ENCODE results near the gene ASPSCR1. TPM values are rescaled to one million over a fixed set of nuclear protein-coding genes. Genes with fewer than 3 reads are reported as not detected.

ASPSCR1 gene
- total and polyA plus RNA-seq, 2 of the 13 experiments (the other 11 are each of a cell fraction or from before 2014, with no cell fraction given): 274 to 314 TPM

DNA sequence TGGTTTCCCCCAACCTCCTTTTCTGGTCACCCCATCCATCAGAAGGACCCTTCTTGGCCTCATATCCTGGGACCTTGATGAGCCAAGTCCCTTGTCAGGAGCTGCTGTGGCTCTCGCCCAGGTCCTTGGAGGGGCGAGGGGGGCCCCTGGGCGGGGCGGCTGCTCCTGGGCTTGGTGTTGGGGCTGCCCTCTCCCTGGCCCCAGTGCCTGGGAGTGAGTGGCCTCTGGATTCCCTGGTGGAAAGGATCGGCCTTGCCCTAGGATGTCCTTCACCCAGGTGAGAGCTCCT lies 10.2 kb upstream of the ASPSCR1 start (continued):
- TF ChIP-seq, protein P1, sequence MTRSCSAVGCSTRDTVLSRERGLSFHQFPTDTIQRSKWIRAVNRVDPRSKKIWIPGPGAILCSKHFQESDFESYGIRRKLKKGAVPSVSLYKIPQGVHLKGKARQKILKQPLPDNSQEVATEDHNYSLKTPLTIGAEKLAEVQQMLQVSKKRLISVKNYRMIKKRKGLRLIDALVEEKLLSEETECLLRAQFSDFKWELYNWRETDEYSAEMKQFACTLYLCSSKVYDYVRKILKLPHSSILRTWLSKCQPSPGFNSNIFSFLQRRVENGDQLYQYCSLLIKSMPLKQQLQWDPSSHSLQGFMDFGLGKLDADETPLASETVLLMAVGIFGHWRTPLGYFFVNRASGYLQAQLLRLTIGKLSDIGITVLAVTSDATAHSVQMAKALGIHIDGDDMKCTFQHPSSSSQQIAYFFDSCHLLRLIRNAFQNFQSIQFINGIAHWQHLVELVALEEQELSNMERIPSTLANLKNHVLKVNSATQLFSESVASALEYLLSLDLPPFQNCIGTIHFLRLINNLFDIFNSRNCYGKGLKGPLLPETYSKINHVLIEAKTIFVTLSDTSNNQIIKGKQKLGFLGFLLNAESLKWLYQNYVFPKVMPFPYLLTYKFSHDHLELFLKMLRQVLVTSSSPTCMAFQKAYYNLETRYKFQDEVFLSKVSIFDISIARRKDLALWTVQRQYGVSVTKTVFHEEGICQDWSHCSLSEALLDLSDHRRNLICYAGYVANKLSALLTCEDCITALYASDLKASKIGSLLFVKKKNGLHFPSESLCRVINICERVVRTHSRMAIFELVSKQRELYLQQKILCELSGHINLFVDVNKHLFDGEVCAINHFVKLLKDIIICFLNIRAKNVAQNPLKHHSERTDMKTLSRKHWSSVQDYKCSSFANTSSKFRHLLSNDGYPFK (CRISPR knock-in tag; IDR thresholded peaks at IDR 0.05; ENCODE audit: borderline replicate concordance): peak; percentile 74; the same call in 1 of the 2 replicates
- TF ChIP-seq ZNF724P (CRISPR knock-in tag; IDR thresholded peaks at IDR 0.05; ENCODE audit: borderline replicate concordance) (peak; percentile 20; the same call in 1 of the 2 replicates), ZSCAN21 (CRISPR knock-in tag; IDR thresholded peaks at IDR 0.05; ENCODE audit: borderline replicate concordance) (no peak), TOPORS (CRISPR knock-in tag; IDR thresholded peaks at IDR 0.05) (no peak), SUZ12 (IDR thresholded peaks at IDR 0.05; ENCODE audit: low read depth, low read length) (no peak), JUND (CRISPR knock-in tag; IDR thresholded peaks at IDR 0.05) (no peak), TBL1XR1 (IDR thresholded peaks at IDR 0.05; ENCODE audit: borderline replicate concordance, low read length, partially characterized antibody) (peak; percentile 8), ZNF792 (CRISPR knock-in tag; IDR thresholded peaks at IDR 0.05) (no peak), HOXA3 (CRISPR knock-in tag; IDR thresholded peaks at IDR 0.05) (no peak), ZNF562 (CRISPR knock-in tag; IDR thresholded peaks at IDR 0.05; ENCODE audit: borderline replicate concordance) (no peak)
- TF ChIP-seq, protein P2, sequence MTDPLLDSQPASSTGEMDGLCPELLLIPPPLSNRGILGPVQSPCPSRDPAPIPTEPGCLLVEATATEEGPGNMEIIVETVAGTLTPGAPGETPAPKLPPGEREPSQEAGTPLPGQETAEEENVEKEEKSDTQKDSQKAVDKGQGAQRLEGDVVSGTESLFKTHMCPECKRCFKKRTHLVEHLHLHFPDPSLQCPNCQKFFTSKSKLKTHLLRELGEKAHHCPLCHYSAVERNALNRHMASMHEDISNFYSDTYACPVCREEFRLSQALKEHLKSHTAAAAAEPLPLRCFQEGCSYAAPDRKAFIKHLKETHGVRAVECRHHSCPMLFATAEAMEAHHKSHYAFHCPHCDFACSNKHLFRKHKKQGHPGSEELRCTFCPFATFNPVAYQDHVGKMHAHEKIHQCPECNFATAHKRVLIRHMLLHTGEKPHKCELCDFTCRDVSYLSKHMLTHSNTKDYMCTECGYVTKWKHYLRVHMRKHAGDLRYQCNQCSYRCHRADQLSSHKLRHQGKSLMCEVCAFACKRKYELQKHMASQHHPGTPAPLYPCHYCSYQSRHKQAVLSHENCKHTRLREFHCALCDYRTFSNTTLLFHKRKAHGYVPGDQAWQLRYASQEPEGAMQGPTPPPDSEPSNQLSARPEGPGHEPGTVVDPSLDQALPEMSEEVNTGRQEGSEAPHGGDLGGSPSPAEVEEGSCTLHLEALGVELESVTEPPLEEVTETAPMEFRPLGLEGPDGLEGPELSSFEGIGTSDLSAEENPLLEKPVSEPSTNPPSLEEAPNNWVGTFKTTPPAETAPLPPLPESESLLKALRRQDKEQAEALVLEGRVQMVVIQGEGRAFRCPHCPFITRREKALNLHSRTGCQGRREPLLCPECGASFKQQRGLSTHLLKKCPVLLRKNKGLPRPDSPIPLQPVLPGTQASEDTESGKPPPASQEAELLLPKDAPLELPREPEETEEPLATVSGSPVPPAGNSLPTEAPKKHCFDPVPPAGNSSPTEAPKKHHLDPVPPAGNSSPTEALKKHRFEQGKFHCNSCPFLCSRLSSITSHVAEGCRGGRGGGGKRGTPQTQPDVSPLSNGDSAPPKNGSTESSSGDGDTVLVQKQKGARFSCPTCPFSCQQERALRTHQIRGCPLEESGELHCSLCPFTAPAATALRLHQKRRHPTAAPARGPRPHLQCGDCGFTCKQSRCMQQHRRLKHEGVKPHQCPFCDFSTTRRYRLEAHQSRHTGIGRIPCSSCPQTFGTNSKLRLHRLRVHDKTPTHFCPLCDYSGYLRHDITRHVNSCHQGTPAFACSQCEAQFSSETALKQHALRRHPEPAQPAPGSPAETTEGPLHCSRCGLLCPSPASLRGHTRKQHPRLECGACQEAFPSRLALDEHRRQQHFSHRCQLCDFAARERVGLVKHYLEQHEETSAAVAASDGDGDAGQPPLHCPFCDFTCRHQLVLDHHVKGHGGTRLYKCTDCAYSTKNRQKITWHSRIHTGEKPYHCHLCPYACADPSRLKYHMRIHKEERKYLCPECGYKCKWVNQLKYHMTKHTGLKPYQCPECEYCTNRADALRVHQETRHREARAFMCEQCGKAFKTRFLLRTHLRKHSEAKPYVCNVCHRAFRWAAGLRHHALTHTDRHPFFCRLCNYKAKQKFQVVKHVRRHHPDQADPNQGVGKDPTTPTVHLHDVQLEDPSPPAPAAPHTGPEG (CRISPR knock-in tag; IDR thresholded peaks at IDR 0.05): no peak
- TF ChIP-seq, protein P3, sequence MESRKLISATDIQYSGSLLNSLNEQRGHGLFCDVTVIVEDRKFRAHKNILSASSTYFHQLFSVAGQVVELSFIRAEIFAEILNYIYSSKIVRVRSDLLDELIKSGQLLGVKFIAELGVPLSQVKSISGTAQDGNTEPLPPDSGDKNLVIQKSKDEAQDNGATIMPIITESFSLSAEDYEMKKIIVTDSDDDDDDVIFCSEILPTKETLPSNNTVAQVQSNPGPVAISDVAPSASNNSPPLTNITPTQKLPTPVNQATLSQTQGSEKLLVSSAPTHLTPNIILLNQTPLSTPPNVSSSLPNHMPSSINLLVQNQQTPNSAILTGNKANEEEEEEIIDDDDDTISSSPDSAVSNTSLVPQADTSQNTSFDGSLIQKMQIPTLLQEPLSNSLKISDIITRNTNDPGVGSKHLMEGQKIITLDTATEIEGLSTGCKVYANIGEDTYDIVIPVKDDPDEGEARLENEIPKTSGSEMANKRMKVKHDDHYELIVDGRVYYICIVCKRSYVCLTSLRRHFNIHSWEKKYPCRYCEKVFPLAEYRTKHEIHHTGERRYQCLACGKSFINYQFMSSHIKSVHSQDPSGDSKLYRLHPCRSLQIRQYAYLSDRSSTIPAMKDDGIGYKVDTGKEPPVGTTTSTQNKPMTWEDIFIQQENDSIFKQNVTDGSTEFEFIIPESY (CRISPR knock-in tag; IDR thresholded peaks at IDR 0.05): no peak
- TF ChIP-seq, protein P4, sequence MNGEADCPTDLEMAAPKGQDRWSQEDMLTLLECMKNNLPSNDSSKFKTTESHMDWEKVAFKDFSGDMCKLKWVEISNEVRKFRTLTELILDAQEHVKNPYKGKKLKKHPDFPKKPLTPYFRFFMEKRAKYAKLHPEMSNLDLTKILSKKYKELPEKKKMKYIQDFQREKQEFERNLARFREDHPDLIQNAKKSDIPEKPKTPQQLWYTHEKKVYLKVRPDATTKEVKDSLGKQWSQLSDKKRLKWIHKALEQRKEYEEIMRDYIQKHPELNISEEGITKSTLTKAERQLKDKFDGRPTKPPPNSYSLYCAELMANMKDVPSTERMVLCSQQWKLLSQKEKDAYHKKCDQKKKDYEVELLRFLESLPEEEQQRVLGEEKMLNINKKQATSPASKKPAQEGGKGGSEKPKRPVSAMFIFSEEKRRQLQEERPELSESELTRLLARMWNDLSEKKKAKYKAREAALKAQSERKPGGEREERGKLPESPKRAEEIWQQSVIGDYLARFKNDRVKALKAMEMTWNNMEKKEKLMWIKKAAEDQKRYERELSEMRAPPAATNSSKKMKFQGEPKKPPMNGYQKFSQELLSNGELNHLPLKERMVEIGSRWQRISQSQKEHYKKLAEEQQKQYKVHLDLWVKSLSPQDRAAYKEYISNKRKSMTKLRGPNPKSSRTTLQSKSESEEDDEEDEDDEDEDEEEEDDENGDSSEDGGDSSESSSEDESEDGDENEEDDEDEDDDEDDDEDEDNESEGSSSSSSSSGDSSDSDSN (CRISPR knock-in tag; IDR thresholded peaks at IDR 0.05): 0 out of 2 replicates have a peak, but pooled peaks have one; percentile 24
- TF ChIP-seq, protein P5, sequence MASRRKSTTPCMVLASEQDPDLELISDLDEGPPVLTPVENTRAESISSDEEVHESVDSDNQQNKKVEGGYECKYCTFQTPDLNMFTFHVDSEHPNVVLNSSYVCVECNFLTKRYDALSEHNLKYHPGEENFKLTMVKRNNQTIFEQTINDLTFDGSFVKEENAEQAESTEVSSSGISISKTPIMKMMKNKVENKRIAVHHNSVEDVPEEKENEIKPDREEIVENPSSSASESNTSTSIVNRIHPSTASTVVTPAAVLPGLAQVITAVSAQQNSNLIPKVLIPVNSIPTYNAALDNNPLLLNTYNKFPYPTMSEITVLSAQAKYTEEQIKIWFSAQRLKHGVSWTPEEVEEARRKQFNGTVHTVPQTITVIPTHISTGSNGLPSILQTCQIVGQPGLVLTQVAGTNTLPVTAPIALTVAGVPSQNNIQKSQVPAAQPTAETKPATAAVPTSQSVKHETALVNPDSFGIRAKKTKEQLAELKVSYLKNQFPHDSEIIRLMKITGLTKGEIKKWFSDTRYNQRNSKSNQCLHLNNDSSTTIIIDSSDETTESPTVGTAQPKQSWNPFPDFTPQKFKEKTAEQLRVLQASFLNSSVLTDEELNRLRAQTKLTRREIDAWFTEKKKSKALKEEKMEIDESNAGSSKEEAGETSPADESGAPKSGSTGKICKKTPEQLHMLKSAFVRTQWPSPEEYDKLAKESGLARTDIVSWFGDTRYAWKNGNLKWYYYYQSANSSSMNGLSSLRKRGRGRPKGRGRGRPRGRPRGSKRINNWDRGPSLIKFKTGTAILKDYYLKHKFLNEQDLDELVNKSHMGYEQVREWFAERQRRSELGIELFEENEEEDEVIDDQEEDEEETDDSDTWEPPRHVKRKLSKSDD (CRISPR knock-in tag; IDR thresholded peaks at IDR 0.05; ENCODE audit: low read depth): no peak
